Measurements from ENCODE around the gene VPS25.

GRCh38 chr17:42723636-42724035, 49.6 kb upstream of the VPS25 start:
- TF ChIP-seq, protein P1, sequence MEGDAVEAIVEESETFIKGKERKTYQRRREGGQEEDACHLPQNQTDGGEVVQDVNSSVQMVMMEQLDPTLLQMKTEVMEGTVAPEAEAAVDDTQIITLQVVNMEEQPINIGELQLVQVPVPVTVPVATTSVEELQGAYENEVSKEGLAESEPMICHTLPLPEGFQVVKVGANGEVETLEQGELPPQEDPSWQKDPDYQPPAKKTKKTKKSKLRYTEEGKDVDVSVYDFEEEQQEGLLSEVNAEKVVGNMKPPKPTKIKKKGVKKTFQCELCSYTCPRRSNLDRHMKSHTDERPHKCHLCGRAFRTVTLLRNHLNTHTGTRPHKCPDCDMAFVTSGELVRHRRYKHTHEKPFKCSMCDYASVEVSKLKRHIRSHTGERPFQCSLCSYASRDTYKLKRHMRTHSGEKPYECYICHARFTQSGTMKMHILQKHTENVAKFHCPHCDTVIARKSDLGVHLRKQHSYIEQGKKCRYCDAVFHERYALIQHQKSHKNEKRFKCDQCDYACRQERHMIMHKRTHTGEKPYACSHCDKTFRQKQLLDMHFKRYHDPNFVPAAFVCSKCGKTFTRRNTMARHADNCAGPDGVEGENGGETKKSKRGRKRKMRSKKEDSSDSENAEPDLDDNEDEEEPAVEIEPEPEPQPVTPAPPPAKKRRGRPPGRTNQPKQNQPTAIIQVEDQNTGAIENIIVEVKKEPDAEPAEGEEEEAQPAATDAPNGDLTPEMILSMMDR (IDR thresholded peaks at IDR 0.05), result no peak
- TF ChIP-seq POLR2AphosphoS5 (IDR thresholded peaks at IDR 0.05; ENCODE audit: low read depth, low read length) (no peak), SIN3A (IDR thresholded peaks at IDR 0.05; ENCODE audit: borderline replicate concordance, insufficient read depth, low read depth, low read length) (no peak)

Data from Panc1 (cell line).